H9 (cell line): Measurements from ENCODE around the gene RADX. TPM values are rescaled to one million over a fixed set of nuclear protein-coding genes. Genes with fewer than 3 reads are reported as not detected.

Source experiments
- DNase-seq: peaks from one replicate; pipeline ENCODE4 v3.0.0-alpha.2; 2017
- H2AFZ ChIP-seq: one replicate; pipeline ENCODE4 v1.6.1; 2013; ENCODE audit warnings: mild to moderate bottlenecking, low read length, control low read depth, moderate library complexity
- H2AK5ac ChIP-seq: 2 replicates; pipeline ENCODE4 v1.6.1; 2013; ENCODE audit warnings: low read length, control low read depth, mixed read lengths; ENCODE audit not compliant: insufficient read length
- H2BK120ac ChIP-seq: one replicate; pipeline ENCODE4 v1.6.1; 2013; ENCODE audit warnings: low read depth, mild to moderate bottlenecking, low read length, control low read depth, inconsistent platforms; ENCODE audit not compliant: poor library complexity, severe bottlenecking
- H2BK12ac ChIP-seq: 2 replicates; pipeline ENCODE4 v1.6.1; 2013; ENCODE audit warnings: low read length, control low read depth, mixed read lengths, low read depth; ENCODE audit not compliant: insufficient read length
- H2BK15ac ChIP-seq: 2 replicates; pipeline ENCODE4 v1.6.1; 2013; ENCODE audit warnings: low read depth, low read length, control low read depth
- H2BK20ac ChIP-seq: one replicate; pipeline ENCODE4 v1.6.1; 2013; ENCODE audit warnings: low read depth, mild to moderate bottlenecking, low read length, control low read depth, inconsistent platforms; ENCODE audit not compliant: poor library complexity, severe bottlenecking
- H2BK5ac ChIP-seq: 2 replicates; pipeline ENCODE4 v1.6.1; 2013; ENCODE audit warnings: low read length, control low read depth, mixed read lengths; ENCODE audit not compliant: insufficient read length
- H3K14ac ChIP-seq: 2 replicates; pipeline ENCODE4 v1.6.1; 2013; ENCODE audit warnings: low read length, control low read depth; ENCODE audit not compliant: insufficient read depth
- H3K18ac ChIP-seq: 2 replicates; pipeline ENCODE4 v1.6.1; 2013; ENCODE audit warnings: low read depth, mild to moderate bottlenecking, mixed read lengths, low read length, control low read depth; ENCODE audit not compliant: insufficient read length
- H3K23ac ChIP-seq: 2 replicates; pipeline ENCODE4 v1.6.1; 2013; ENCODE audit warnings: low read length, control low read depth, mixed read lengths, low read depth; ENCODE audit not compliant: insufficient read length
- H3K23me2 ChIP-seq: 2 replicates; pipeline ENCODE4 v1.6.1; 2013; ENCODE audit warnings: low read depth, mild to moderate bottlenecking, mixed read lengths, low read length, control low read depth; ENCODE audit not compliant: insufficient read length, poor library complexity, severe bottlenecking
- H3K27ac ChIP-seq: 2 replicates; pipeline ENCODE4 v1.5.1; 2013; ENCODE audit warnings: low read length, control low read depth, mixed read lengths, low read depth; ENCODE audit not compliant: insufficient read length
- H3K27me3 ChIP-seq: 2 replicates; pipeline ENCODE4 v1.6.1; 2013; ENCODE audit warnings: low read length, control low read depth, inconsistent platforms; ENCODE audit not compliant: insufficient read depth
- H3K4ac ChIP-seq: 2 replicates; pipeline ENCODE4 v1.6.1; 2013; ENCODE audit warnings: low read depth, mild to moderate bottlenecking, control low read depth, inconsistent platforms, low read length, moderate library complexity
- H3K4me1 ChIP-seq: 2 replicates; pipeline ENCODE4 v1.6.1; 2013; ENCODE audit warnings: low read length, control low read depth, inconsistent platforms; ENCODE audit not compliant: insufficient read depth
- H3K4me2 ChIP-seq: 2 replicates; pipeline ENCODE4 v1.6.1; 2013; ENCODE audit warnings: low read length, control low read depth, mixed read lengths; ENCODE audit not compliant: insufficient read length, insufficient read depth
- H3K56ac ChIP-seq: 2 replicates; pipeline ENCODE4 v1.6.1; 2013; ENCODE audit warnings: low read depth, mild to moderate bottlenecking, mixed read lengths, low read length, control low read depth; ENCODE audit not compliant: insufficient read length
- H3K79me1 ChIP-seq: 2 replicates; pipeline ENCODE4 v1.6.1; 2013; ENCODE audit warnings: low read depth, mild to moderate bottlenecking, moderate library complexity, low read length, control low read depth, inconsistent platforms; ENCODE audit not compliant: insufficient read depth, poor library complexity, severe bottlenecking
- H3K79me2 ChIP-seq: 2 replicates; pipeline ENCODE4 v1.6.1; 2013; ENCODE audit warnings: low read length, control low read depth, inconsistent platforms; ENCODE audit not compliant: insufficient read depth
- H3K9ac ChIP-seq: 2 replicates; pipeline ENCODE4 v1.6.1; 2013; ENCODE audit warnings: low read length, control low read depth, mixed read lengths; ENCODE audit not compliant: insufficient read length; ENCODE audit errors: extremely low read depth
- H3K9me3 ChIP-seq: one replicate; pipeline ENCODE4 v1.6.1; 2013; ENCODE audit warnings: low read depth, low read length, inconsistent platforms; ENCODE audit not compliant: control insufficient read depth
- H3T11ph ChIP-seq: one replicate; pipeline ENCODE4 v1.6.1; 2013; ENCODE audit warnings: mild to moderate bottlenecking, low read length, control low read depth, inconsistent platforms
- H4K20me1 ChIP-seq: one replicate; pipeline ENCODE4 v1.6.1; 2013; ENCODE audit not compliant: control insufficient read depth, insufficient read length, insufficient read depth
- H4K5ac ChIP-seq: 2 replicates; pipeline ENCODE4 v1.6.1; 2013; ENCODE audit warnings: low read depth, mild to moderate bottlenecking, mixed read lengths, low read length, control low read depth; ENCODE audit not compliant: insufficient read length
- H4K8ac ChIP-seq: replicated peaks from 2 replicates; pipeline ENCODE4 v1.6.1; 2013; ENCODE audit warnings: low read length, control low read depth, mixed read lengths, low read depth; ENCODE audit not compliant: insufficient read length
- H4K91ac ChIP-seq: 2 replicates; pipeline ENCODE4 v1.6.1; 2013; ENCODE audit warnings: low read depth, mild to moderate bottlenecking, moderate library complexity, mixed read lengths, low read length, control low read depth; ENCODE audit not compliant: insufficient read length
- H3K27ac Mint-ChIP-seq, 3 experiments: 2 replicates in 2 of 3; 3 replicates in 1 of 3; pipeline ENCODE4 v1.8.0; 2020 to 2021; ENCODE audit warnings: mixed read lengths in 3 of 3, mild to moderate bottlenecking in 1 of 3, moderate library complexity in 1 of 3
- H3K27me3 Mint-ChIP-seq: 2 replicates; pipeline ENCODE4 v1.8.0; 2021; ENCODE audit warnings: low read depth, mild to moderate bottlenecking, moderate library complexity, mixed read lengths
- H3K36me3 Mint-ChIP-seq, 3 experiments: 2 replicates in 2 of 3; 3 replicates in 1 of 3; pipeline ENCODE4 v1.8.0; 2020 to 2021; ENCODE audit warnings: low read depth in 3 of 3, mixed read lengths in 3 of 3; ENCODE audit not compliant: insufficient read depth in 1 of 3
- H3K4me1 Mint-ChIP-seq, 2 experiments: 2 replicates each; pipeline ENCODE4 v1.8.0; 2020; ENCODE audit warnings: mixed read lengths in 2 of 2
- H3K4me3 Mint-ChIP-seq, 2 experiments: 2 replicates in 1 of 2; 3 replicates in 1 of 2; pipeline ENCODE4 v1.8.0; 2020 to 2021; ENCODE audit warnings: mild to moderate bottlenecking in 2 of 2, mixed read lengths in 2 of 2, moderate library complexity in 1 of 2
- H3K9me3 Mint-ChIP-seq, 2 experiments: 2 replicates in 1 of 2; 3 replicates in 1 of 2; pipeline ENCODE4 v1.8.0; 2020; ENCODE audit warnings: mild to moderate bottlenecking in 2 of 2, mixed read lengths in 2 of 2, moderate library complexity in 1 of 2
- total RNA-seq: library from RNA; stranded (reverse); gene quantifications from 2 replicates; pipeline ENCODE4 v1.2.1, GENCODE V29; 2021
- TF ChIP-seq, protein P1 (sequence below): fragments of 200-600 bp; sonication (generic); conservative IDR thresholded peaks from 3 replicates; pipeline ENCODE4 v1.8.0; 2021; ENCODE audit warnings: antibody characterized with exemption, mild to moderate bottlenecking

The RADX gene
- total RNA-seq, 1 experiment from 2014 or later: 1.5 TPM

- Mint-ChIP-seq H3K36me3 (no peaks in the 10 kb centered on the region; a peak in 1 of 7 replicates), H3K27me3 (no peaks in the 10 kb centered on the region), H3K4me1 (no peaks in the 10 kb centered on the region), H3K27ac (no peak overlapping the region), H3K9me3 (peaks cover 0 to 41% of the 10 kb centered on the region in 2 experiments; a peak in 2 of 5 replicates), H3K4me3 (no peak overlapping the region)
- no peak for DNase-seq
- no peak overlapping the region for H3K23ac ChIP-seq
- H3K27ac ChIP-seq: no peak overlapping the region
- no peak overlapping the region for H3T11ph ChIP-seq
- no peak overlapping the region for H2BK120ac ChIP-seq
- no peaks in the 10 kb centered on the region for H3K23me2 ChIP-seq
- no peak overlapping the region for H2BK5ac ChIP-seq
- H4K8ac ChIP-seq: no peak overlapping the region
- H3K4ac ChIP-seq: no peak overlapping the region
- no peak overlapping the region for H2AK5ac ChIP-seq
- H3K79me1 ChIP-seq: no peaks in the 10 kb centered on the region
- H3K4me1 ChIP-seq: no peaks in the 10 kb centered on the region
- H2BK12ac ChIP-seq: no peak overlapping the region
- no peak overlapping the region for H3K4me2 ChIP-seq
- no peak overlapping the region for H2BK20ac ChIP-seq
- no peak overlapping the region for H4K91ac ChIP-seq
- H2BK15ac ChIP-seq: no peak overlapping the region
- H2AFZ ChIP-seq: no peak overlapping the region
- H3K9me3 ChIP-seq: no peaks in the 10 kb centered on the region
- H3K18ac ChIP-seq: no peak overlapping the region
- TF ChIP-seq, protein P1, sequence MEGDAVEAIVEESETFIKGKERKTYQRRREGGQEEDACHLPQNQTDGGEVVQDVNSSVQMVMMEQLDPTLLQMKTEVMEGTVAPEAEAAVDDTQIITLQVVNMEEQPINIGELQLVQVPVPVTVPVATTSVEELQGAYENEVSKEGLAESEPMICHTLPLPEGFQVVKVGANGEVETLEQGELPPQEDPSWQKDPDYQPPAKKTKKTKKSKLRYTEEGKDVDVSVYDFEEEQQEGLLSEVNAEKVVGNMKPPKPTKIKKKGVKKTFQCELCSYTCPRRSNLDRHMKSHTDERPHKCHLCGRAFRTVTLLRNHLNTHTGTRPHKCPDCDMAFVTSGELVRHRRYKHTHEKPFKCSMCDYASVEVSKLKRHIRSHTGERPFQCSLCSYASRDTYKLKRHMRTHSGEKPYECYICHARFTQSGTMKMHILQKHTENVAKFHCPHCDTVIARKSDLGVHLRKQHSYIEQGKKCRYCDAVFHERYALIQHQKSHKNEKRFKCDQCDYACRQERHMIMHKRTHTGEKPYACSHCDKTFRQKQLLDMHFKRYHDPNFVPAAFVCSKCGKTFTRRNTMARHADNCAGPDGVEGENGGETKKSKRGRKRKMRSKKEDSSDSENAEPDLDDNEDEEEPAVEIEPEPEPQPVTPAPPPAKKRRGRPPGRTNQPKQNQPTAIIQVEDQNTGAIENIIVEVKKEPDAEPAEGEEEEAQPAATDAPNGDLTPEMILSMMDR: no peak
- no peak overlapping the region for H3K56ac ChIP-seq
- H4K5ac ChIP-seq: no peak overlapping the region
- H3K27me3 ChIP-seq: no peaks in the 10 kb centered on the region
- no peaks in the 10 kb centered on the region for H3K79me2 ChIP-seq
- H4K20me1 ChIP-seq: no peaks in the 10 kb centered on the region
- H3K14ac ChIP-seq: no peak overlapping the region
- no peak overlapping the region for H3K9ac ChIP-seq
Measured at GRCh38 chrX:106710771-106711170, 99.0 kb downstream of the RADX start.
